ENCODE measurements around the gene SHROOM4. TPM values are rescaled to one million over a fixed set of nuclear protein-coding genes. Genes with fewer than 3 reads are reported as not detected.

The SHROOM4 gene
- total RNA-seq, 1 experiment from 2014 or later: 0.13 TPM

DNA sequence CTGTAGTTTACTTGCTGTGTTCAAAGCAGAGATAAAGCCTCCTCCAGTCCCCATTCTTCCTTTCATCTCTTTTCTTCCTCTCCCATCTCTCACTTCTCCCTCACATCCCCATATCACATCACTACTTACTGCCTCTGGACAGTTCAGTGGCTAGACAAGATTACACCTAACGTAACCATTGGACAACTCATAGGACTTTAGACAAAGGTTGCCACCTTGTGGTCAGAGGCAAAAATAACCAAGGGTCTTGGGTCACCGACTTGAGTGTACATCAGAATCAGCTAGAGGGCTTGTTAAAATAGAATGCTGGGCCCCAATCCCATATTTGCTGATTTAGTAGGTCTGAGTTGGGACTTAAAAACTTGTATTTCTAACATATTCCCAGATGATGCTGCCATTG, 234.0 kb downstream of the SHROOM4 start:
- H3K4me3 ChIP-seq (ENCODE audit: low read depth in 2 of 2, low read length in 2 of 2): no peak overlapping the region
- no peaks in the 10 kb centered on the region for H3K27me3 ChIP-seq (ENCODE audit: control insufficient read depth, insufficient read depth, low read length)
- intact Hi-C loops (cut with micrococcal nuclease; ENCODE audit: unreplicated experiment) (loop anchor here (10.0 kb wide), 1 partner anchor 665 kb away; no protein-coding TSS in a partner anchor), in situ Hi-C loops (cut with HindIII; ENCODE audit: low pct_unique_long_range_greater_than_20kb, low sequenced_read_pairs) (no loop called here)
- no peak overlapping the region for H3K27ac ChIP-seq (ENCODE audit: low read length)
- DNase-seq (ENCODE audit: low read depth, low spot score): peak; percentile 45
- ChIA-PET POLR2A (no interaction called here), CTCF (interaction anchor here (1.0 kb wide), 1 partner anchor 480 kb away, joined by 4 read pairs; no protein-coding TSS in a partner anchor)
- H3K4me1 ChIP-seq (ENCODE audit: control insufficient read depth, insufficient read depth, low read length): no peaks in the 10 kb centered on the region
- TF ChIP-seq POLR2AphosphoS5 (IDR thresholded peaks at IDR 0.05; ENCODE audit: low read depth, low read length) (no peak), SIN3A (IDR thresholded peaks at IDR 0.05; ENCODE audit: borderline replicate concordance, insufficient read depth, low read depth, low read length) (no peak)
- TF ChIP-seq, protein P1, sequence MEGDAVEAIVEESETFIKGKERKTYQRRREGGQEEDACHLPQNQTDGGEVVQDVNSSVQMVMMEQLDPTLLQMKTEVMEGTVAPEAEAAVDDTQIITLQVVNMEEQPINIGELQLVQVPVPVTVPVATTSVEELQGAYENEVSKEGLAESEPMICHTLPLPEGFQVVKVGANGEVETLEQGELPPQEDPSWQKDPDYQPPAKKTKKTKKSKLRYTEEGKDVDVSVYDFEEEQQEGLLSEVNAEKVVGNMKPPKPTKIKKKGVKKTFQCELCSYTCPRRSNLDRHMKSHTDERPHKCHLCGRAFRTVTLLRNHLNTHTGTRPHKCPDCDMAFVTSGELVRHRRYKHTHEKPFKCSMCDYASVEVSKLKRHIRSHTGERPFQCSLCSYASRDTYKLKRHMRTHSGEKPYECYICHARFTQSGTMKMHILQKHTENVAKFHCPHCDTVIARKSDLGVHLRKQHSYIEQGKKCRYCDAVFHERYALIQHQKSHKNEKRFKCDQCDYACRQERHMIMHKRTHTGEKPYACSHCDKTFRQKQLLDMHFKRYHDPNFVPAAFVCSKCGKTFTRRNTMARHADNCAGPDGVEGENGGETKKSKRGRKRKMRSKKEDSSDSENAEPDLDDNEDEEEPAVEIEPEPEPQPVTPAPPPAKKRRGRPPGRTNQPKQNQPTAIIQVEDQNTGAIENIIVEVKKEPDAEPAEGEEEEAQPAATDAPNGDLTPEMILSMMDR (IDR thresholded peaks at IDR 0.05): peak; percentile 69
- no TSS peak for BruUV-seq (replicated peaks)
- no peaks in the 10 kb centered on the region for H3K9me3 ChIP-seq (ENCODE audit: control insufficient read depth, insufficient read depth, low read depth, low read length)
- ATAC-seq: peak; percentile 88
- no peaks in the 10 kb centered on the region for H3K36me3 ChIP-seq (ENCODE audit: control insufficient read depth, insufficient read depth, low read length)

DNA sequence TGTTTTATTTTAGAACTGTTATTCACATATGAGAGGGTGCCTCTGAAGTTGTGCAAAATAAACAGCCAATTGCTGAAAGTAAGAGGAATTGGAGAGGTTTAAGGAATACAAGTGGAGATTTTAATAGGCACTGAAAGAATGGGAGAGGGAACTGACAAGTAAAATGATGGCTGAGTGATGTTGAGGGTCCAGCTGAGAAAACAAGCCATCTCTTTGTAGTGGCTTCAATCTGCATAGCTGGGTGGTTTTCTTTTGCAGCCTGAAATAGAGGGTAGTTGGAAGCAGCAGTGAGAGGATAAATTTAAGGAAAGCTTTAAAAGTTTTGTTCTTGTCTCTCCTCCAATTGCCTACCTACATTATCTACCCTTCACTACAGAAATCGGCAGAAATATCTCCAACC, 236.7 kb downstream of the SHROOM4 start:
- Histone ChIP-seq H3K27ac (ENCODE audit: low read length) (no peak overlapping the region), H3K36me3 (ENCODE audit: control insufficient read depth, insufficient read depth, low read length) (no peaks in the 10 kb centered on the region), H3K4me3 (ENCODE audit: low read depth in 2 of 2, low read length in 2 of 2) (no peak overlapping the region), H3K4me1 (ENCODE audit: control insufficient read depth, insufficient read depth, low read length) (no peaks in the 10 kb centered on the region), H3K27me3 (ENCODE audit: control insufficient read depth, insufficient read depth, low read length) (no peaks in the 10 kb centered on the region), H3K9me3 (ENCODE audit: control insufficient read depth, insufficient read depth, low read depth, low read length) (no peaks in the 10 kb centered on the region)
- ChIA-PET CTCF (no interaction called here), POLR2A (no interaction called here)
- DNase-seq (ENCODE audit: low read depth, low spot score) (no peak), ATAC-seq (no peak)
- TF ChIP-seq, protein P2, sequence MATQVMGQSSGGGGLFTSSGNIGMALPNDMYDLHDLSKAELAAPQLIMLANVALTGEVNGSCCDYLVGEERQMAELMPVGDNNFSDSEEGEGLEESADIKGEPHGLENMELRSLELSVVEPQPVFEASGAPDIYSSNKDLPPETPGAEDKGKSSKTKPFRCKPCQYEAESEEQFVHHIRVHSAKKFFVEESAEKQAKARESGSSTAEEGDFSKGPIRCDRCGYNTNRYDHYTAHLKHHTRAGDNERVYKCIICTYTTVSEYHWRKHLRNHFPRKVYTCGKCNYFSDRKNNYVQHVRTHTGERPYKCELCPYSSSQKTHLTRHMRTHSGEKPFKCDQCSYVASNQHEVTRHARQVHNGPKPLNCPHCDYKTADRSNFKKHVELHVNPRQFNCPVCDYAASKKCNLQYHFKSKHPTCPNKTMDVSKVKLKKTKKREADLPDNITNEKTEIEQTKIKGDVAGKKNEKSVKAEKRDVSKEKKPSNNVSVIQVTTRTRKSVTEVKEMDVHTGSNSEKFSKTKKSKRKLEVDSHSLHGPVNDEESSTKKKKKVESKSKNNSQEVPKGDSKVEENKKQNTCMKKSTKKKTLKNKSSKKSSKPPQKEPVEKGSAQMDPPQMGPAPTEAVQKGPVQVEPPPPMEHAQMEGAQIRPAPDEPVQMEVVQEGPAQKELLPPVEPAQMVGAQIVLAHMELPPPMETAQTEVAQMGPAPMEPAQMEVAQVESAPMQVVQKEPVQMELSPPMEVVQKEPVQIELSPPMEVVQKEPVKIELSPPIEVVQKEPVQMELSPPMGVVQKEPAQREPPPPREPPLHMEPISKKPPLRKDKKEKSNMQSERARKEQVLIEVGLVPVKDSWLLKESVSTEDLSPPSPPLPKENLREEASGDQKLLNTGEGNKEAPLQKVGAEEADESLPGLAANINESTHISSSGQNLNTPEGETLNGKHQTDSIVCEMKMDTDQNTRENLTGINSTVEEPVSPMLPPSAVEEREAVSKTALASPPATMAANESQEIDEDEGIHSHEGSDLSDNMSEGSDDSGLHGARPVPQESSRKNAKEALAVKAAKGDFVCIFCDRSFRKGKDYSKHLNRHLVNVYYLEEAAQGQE (IDR thresholded peaks at IDR 0.05; ENCODE audit: insufficient read depth in 1 of 2, low read depth in 2 of 2, low read length in 1 of 2): no peak
- TF ChIP-seq, protein P1 (IDR thresholded peaks at IDR 0.05): no peak
- TF ChIP-seq TCF7L2 (IDR thresholded peaks at IDR 0.05; ENCODE audit: low read depth, low read length): no peak
- TF ChIP-seq SIN3A (IDR thresholded peaks at IDR 0.05; ENCODE audit: borderline replicate concordance, insufficient read depth, low read depth, low read length): no peak
- TF ChIP-seq POLR2AphosphoS5 (IDR thresholded peaks at IDR 0.05; ENCODE audit: low read depth, low read length): no peak
- in situ Hi-C loops (cut with HindIII; ENCODE audit: low pct_unique_long_range_greater_than_20kb, low sequenced_read_pairs): no loop called here
- intact Hi-C loops (cut with micrococcal nuclease; ENCODE audit: unreplicated experiment): no loop called here
- no TSS peak for BruUV-seq (replicated peaks)

Data from Panc1 (cell line).